Neutrophil (primary cell): ENCODE results near the gene C1orf105.
A peak's percentile ranks its signal among the peaks of the same experiment; 100 is the strongest.

Experiments
- H3K27ac ChIP-seq: fragments of 200-600 bp; sonication (generic); 2 replicates; pipeline ENCODE4 v1.5.1; 2016; ENCODE audit warnings: mild to moderate bottlenecking, moderate library complexity
- H3K27me3 ChIP-seq: fragments of 200-600 bp; sonication (generic); 2 replicates; pipeline ENCODE4 v1.6.0; 2016; ENCODE audit warnings: mild to moderate bottlenecking
- H3K36me3 ChIP-seq: fragments of 200-600 bp; sonication (generic); 2 replicates; pipeline ENCODE4 v1.5.1; 2017
- H3K4me1 ChIP-seq, 2 experiments: fragments of 200-600 bp in 1 of 2; sonication (generic) in 1 of 2; 1 replicate in 1 of 2; 2 replicates in 1 of 2; pipeline versions ENCODE4 v1.5.1 to v1.6.1; 2013 to 2016; ENCODE audit warnings: low read depth in 1 of 2, low read length in 1 of 2, mild to moderate bottlenecking in 1 of 2, moderate library complexity in 1 of 2; ENCODE audit not compliant: control insufficient read depth in 1 of 2, insufficient read depth in 1 of 2
- H3K4me3 ChIP-seq, 2 experiments: fragments of 200-600 bp in 1 of 2; sonication (generic) in 1 of 2; 1 replicate in 1 of 2; 2 replicates in 1 of 2; pipeline ENCODE4 v1.5.1; 2013 to 2016; ENCODE audit warnings: low read depth in 1 of 2, low read length in 1 of 2, mild to moderate bottlenecking in 1 of 2, moderate library complexity in 1 of 2
- H3K9me3 ChIP-seq: fragments of 200-600 bp; sonication (generic); 2 replicates; pipeline ENCODE4 v1.5.1; 2016
- TF ChIP-seq, protein P1 (sequence below): fragments of 200-600 bp; sonication (generic); IDR thresholded peaks from 2 replicates; pipeline ENCODE4 v1.5.1; 2016; ENCODE audit warnings: antibody characterized with exemption

The C1orf105 gene

DNA sequence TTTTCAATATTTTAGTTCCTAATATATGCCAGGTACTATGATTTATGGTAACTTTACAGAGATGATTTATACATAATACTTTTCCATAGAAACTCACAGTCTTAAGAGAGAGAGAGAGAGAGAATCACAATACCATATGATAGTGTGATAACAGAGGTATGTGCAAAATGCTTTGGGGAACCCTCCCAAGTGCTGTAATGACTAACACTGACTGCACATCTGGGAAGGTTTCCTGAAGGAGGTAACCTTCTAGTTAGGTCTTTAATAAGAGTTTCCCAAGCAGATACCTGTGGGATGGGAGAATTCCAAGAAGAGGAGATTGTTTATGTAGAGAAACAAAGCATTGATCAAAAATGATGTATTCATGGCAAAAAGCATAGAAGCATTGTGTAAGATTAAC lies 58.0 kb downstream of the C1orf105 start:
- no peak overlapping the region for H3K27ac ChIP-seq

DNA sequence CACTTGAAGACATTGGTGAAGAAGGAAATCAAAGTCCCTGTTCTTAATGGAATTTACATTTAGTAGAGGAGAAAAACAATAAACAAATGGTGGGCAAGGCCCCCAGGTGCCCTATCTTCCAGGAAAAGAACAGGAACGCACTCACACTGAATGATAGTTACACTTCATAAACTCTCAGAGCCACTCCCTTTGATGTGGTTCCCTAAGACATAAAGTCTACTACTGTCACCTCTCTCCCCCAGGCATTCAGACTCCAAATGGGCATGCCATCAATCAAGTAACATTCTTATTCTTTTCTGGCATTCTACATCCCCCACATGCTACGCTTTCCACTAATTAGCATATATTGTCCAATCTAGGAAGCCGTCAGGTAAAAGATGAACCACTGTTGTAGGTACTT lies 59.9 kb downstream of the C1orf105 start:
- H3K36me3 ChIP-seq: no peaks in the 10 kb centered on the region
- no peaks in the 10 kb centered on the region for H3K9me3 ChIP-seq
- peaks cover 7 to 23% of the 10 kb centered on the region in 2 experiments for H3K4me1 ChIP-seq
- no peak overlapping the region for H3K27ac ChIP-seq
- no peak overlapping the region for H3K4me3 ChIP-seq
- H3K27me3 ChIP-seq: no peaks in the 10 kb centered on the region
- TF ChIP-seq, protein P1, sequence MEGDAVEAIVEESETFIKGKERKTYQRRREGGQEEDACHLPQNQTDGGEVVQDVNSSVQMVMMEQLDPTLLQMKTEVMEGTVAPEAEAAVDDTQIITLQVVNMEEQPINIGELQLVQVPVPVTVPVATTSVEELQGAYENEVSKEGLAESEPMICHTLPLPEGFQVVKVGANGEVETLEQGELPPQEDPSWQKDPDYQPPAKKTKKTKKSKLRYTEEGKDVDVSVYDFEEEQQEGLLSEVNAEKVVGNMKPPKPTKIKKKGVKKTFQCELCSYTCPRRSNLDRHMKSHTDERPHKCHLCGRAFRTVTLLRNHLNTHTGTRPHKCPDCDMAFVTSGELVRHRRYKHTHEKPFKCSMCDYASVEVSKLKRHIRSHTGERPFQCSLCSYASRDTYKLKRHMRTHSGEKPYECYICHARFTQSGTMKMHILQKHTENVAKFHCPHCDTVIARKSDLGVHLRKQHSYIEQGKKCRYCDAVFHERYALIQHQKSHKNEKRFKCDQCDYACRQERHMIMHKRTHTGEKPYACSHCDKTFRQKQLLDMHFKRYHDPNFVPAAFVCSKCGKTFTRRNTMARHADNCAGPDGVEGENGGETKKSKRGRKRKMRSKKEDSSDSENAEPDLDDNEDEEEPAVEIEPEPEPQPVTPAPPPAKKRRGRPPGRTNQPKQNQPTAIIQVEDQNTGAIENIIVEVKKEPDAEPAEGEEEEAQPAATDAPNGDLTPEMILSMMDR: no peak

More for the DNA sequence above, 58.0 kb downstream of the C1orf105 start:
- peaks cover 24 to 34% of the 10 kb centered on the region in 2 experiments for H3K4me1 ChIP-seq
- no peaks in the 10 kb centered on the region for H3K27me3 ChIP-seq
- TF ChIP-seq, protein P1: no peak
- no peaks in the 10 kb centered on the region for H3K36me3 ChIP-seq
- H3K9me3 ChIP-seq: no peaks in the 10 kb centered on the region
- H3K4me3 ChIP-seq: no peak overlapping the region

DNA sequence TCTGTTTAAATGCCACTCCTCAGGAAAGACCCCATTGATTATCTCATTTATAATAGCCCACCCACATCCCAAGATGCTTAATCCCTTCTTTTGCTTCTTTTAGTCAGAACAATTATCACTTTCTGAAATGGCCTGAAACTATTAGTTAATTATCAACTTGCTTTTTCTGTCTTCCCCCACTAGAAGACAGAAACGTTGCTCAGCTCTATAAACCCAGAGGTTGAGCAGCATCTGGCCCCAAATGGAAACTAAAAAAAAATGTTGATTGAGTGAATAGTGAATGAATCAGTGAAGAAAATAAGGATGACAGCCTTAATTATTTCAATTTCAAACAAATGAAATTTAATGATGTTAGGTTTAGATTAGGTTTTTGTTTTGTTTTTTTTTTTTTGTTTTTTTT lies 61.6 kb downstream of the C1orf105 start:
- no peak overlapping the region for H3K4me3 ChIP-seq
- H3K9me3 ChIP-seq: no peaks in the 10 kb centered on the region
- TF ChIP-seq, protein P1: no peak
- H3K27me3 ChIP-seq: no peaks in the 10 kb centered on the region
- peaks cover 5 to 15% of the 10 kb centered on the region in 2 experiments for H3K4me1 ChIP-seq
- H3K27ac ChIP-seq: no peak overlapping the region
- H3K36me3 ChIP-seq: no peaks in the 10 kb centered on the region

DNA sequence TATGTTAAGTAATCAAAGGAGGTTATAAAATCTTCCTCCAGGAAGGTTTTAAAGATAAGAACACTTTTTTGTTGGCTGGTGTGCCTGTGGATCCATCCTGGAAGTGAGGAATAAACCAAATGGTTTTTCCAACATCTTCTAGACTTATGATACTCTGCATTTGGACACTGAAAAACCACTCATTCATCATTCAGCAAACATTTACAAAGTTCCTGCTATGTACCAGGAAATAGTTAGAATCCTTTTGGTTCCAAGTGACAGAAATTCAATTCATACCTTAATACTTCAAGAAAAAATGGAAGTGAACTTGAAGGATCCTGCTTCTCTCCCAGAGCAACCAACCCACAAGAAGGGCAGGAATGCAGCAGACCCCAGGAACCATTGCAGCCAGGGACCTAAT lies 63.0 kb downstream of the C1orf105 start:
- Histone ChIP-seq H3K4me3 (no peak overlapping the region), H3K36me3 (no peaks in the 10 kb centered on the region), H3K9me3 (no peaks in the 10 kb centered on the region), H3K27me3 (no peaks in the 10 kb centered on the region), H3K27ac (no peak overlapping the region), H3K4me1 (peaks cover 5 to 21% of the 10 kb centered on the region in 2 experiments)
- TF ChIP-seq, protein P1: no peak

DNA sequence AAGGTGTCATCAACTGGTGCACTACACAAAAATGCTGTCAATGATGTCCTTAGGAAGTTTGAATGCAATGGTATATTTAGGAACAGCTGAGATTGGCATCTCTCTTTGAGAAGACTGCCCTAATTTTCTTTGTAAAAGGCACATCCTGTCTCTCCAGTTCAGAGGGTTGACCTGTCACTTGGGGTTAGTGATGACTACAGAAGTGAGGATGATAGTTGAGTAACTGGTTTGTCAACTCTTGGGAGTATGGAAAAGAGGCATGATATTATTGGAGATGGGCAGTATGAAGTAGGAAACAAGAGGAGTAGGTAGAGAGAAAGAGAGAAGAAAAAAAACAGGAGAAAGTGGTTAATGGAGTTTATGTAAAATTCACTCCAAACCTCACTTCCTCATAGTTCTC lies 63.8 kb downstream of the C1orf105 start:
- no peaks in the 10 kb centered on the region for H3K36me3 ChIP-seq
- H3K27ac ChIP-seq: peak overlapping the region; percentile 34
- H3K9me3 ChIP-seq: no peaks in the 10 kb centered on the region
- no peaks in the 10 kb centered on the region for H3K27me3 ChIP-seq
- peaks cover 6 to 21% of the 10 kb centered on the region in 2 experiments for H3K4me1 ChIP-seq
- TF ChIP-seq, protein P1: no peak
- H3K4me3 ChIP-seq: no peak overlapping the region

DNA sequence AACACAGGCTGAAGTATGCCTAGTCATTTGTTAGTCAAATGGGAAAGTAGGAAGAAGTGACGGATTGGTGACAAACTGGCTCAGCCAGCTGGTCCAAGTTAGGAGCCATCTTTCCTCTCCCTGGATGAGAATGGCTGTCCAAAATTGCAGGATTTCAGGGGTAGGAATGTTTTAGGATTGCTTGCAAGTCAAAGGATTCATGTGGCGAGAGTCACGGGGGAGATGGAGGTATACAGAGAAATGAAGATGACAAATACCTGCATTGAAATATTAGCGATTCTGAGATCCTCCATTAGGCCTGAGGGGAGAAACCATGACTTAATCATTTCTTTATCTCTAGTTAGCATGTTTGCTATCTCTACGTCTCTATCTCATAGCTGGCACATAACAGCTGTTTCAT lies 65.1 kb downstream of the C1orf105 start:
- TF ChIP-seq, protein P1: no peak
- no peak overlapping the region for H3K27ac ChIP-seq
- peaks cover 7 to 29% of the 10 kb centered on the region in 2 experiments for H3K4me1 ChIP-seq
- no peak overlapping the region for H3K4me3 ChIP-seq
- no peaks in the 10 kb centered on the region for H3K27me3 ChIP-seq
- no peaks in the 10 kb centered on the region for H3K36me3 ChIP-seq
- H3K9me3 ChIP-seq: no peaks in the 10 kb centered on the region
